ENCODE measurements around the gene ZNF718. TPM values are rescaled to one million over a fixed set of nuclear protein-coding genes. Genes with fewer than 3 reads are reported as not detected.

The ZNF718 gene
- polyA plus RNA-seq, 4 donors = 8.1 to 18.0 (median 11.3) TPM

Other genes starting within 250 kb of the ZNF718 start
- 10 to 100 TPM; 16.6 to 28.5 (median 17.7) TPM for gene ZNF595, start 71.2 kb upstream of the ZNF718 start, polyA plus RNA-seq (ENCODE audit: insufficient read length in 4 of 4)
- 1 to 10 TPM; 1.5 to 4.2 (median 2.8) TPM for gene ZNF732, start 181.0 kb downstream of the ZNF718 start, polyA plus RNA-seq (ENCODE audit: insufficient read length in 4 of 4)
- 10 to 100 TPM; 21.4 to 49.2 (median 32.8) TPM for gene ZNF141, start 213.3 kb downstream of the ZNF718 start, polyA plus RNA-seq (ENCODE audit: insufficient read length in 4 of 4)

All from left renal cortex interstitium (tissue), 4 donors.